Activated B cell treated with CpG ODN at 0.5 μM for 24 hours (primary cell): ENCODE results near the gene RIC1. TPM values are rescaled to one million over a fixed set of nuclear protein-coding genes. Genes with fewer than 3 reads are reported as not detected.
"Not testable (repeated sequence)": the region's sequence is repeated elsewhere in the genome, so short reads cannot be mapped to it uniquely, and the experiment has no call there.

Experiments used
- ATAC-seq: fragments of 200-7000 bp; cut with Tn5 transposase; one replicate; pipeline ENCODE4 v1.10.0; 2021; ENCODE audit warnings: low read depth, mild to moderate bottlenecking, moderate library complexity
- CTCF ChIA-PET: fragments of 350-600 bp; sonication (Branson Sonifier 250); formaldehyde crosslinking; loops from one replicate; lab custom pipeline; 2021; ENCODE audit warnings: antibody characterized with exemption; lab: Charles Lee
- POLR2A ChIA-PET: fragments of 350-600 bp; sonication (Branson Sonifier 250); formaldehyde crosslinking; loops from one replicate; lab custom pipeline; 2021; ENCODE audit warnings: antibody characterized with exemption; lab: Charles Lee
- DNase-seq: peaks from one replicate; pipeline ENCODE4 v3.0.0; 2022
- H3K27ac Mint-ChIP-seq: one replicate; pipeline ENCODE4 v1.8.0; 2020; ENCODE audit warnings: mixed read lengths
- H3K27me3 Mint-ChIP-seq: one replicate; pipeline ENCODE4 v1.8.0; 2021; ENCODE audit warnings: mixed read lengths
- H3K36me3 Mint-ChIP-seq: one replicate; pipeline ENCODE4 v1.8.0; 2021; ENCODE audit warnings: low read depth, mixed read lengths
- H3K4me1 Mint-ChIP-seq: one replicate; pipeline ENCODE4 v1.8.0; 2021; ENCODE audit warnings: mixed read lengths
- H3K4me3 Mint-ChIP-seq: one replicate; pipeline ENCODE4 v1.8.0; 2020; ENCODE audit warnings: mild to moderate bottlenecking, mixed read lengths
- H3K9me3 Mint-ChIP-seq: one replicate; pipeline ENCODE4 v1.8.0; 2020; ENCODE audit warnings: mixed read lengths
- CTCF ChIP-seq: fragments of 200-600 bp; IDR thresholded peaks from one replicate; pipeline ENCODE4 v1.8.0; 2022; ENCODE audit warnings: antibody characterized with exemption, mild to moderate bottlenecking
- intact Hi-C: fragments of 100-400 bp; cut with micrococcal nuclease; formaldehyde crosslinking; loops from one replicate; pipeline ENCODE4 v1.15.1; 2024
- total RNA-seq: library from RNA; stranded (reverse); gene quantifications from 2 replicates; pipeline ENCODE4 v1.2.3, GENCODE V29; 2022

RIC1 gene
- total RNA-seq, 1 donor from 2014 or later, result 85.0 TPM

GRCh38 chr9:5651246-5651645 lies 22.3 kb downstream of the RIC1 start:
- peaks cover 35% of the 10 kb centered on the region for H3K9me3 Mint-ChIP-seq
- POLR2A ChIA-PET, result interaction anchor here (1.0 kb wide), 1 partner anchor 23 kb away, joined by 5 read pairs; no protein-coding TSS in a partner anchor
- no peak overlapping the region for H3K27ac Mint-ChIP-seq
- peaks cover 65% of the 10 kb centered on the region for H3K36me3 Mint-ChIP-seq
- H3K4me1 Mint-ChIP-seq, result peaks cover 39% of the 10 kb centered on the region
- H3K4me3 Mint-ChIP-seq, result no peak overlapping the region
- no peaks in the 10 kb centered on the region for H3K27me3 Mint-ChIP-seq
- ATAC-seq (no peak), DNase-seq (no peak)
- intact Hi-C loops, result no loop called here
- CTCF ChIA-PET, result no interaction called here
- TF ChIP-seq CTCF, result no peak

GRCh38 chr9:5652821-5653220 lies 23.9 kb downstream of the RIC1 start:
- intact Hi-C loops, result no loop called here
- Mint-ChIP-seq H3K36me3 (peaks cover 66% of the 10 kb centered on the region), H3K4me1 (peaks cover 33% of the 10 kb centered on the region), H3K27me3 (no peaks in the 10 kb centered on the region), H3K27ac (no peak overlapping the region), H3K4me3 (no peak overlapping the region), H3K9me3 (peaks cover 32% of the 10 kb centered on the region)
- ChIA-PET POLR2A (interaction anchor here (0.7 kb wide), 1 partner anchor 94 kb away, joined by 3 read pairs; no protein-coding TSS in a partner anchor), CTCF (no interaction called here)
- no peak for DNase-seq
- no peak for ATAC-seq
- TF ChIP-seq CTCF, result no peak

GRCh38 chr9:5662804-5663203 lies 33.9 kb downstream of the RIC1 start:
- H3K36me3 Mint-ChIP-seq, result peaks cover 92% of the 10 kb centered on the region
- H3K27ac Mint-ChIP-seq, H3K4me3 Mint-ChIP-seq, H3K27me3 Mint-ChIP-seq, DNase-seq, CTCF ChIA-PET, ATAC-seq, intact Hi-C loops: not testable (repeated sequence)
- POLR2A ChIA-PET, result interaction anchor here (1.2 kb wide), 1 partner anchor 34 kb away, joined by 3 read pairs; no protein-coding TSS in a partner anchor
- H3K9me3 Mint-ChIP-seq, result peaks cover 20% of the 10 kb centered on the region
- H3K4me1 Mint-ChIP-seq, result peaks cover 51% of the 10 kb centered on the region

- no peak for DNase-seq
- POLR2A ChIA-PET, result no interaction called here
- ATAC-seq, result no peak
- Mint-ChIP-seq H3K27me3 (no peaks in the 10 kb centered on the region), H3K27ac (no peak overlapping the region), H3K9me3 (peaks cover 16% of the 10 kb centered on the region), H3K4me1 (peaks cover 66% of the 10 kb centered on the region), H3K4me3 (no peak overlapping the region), H3K36me3 (peaks cover 88% of the 10 kb centered on the region)
- intact Hi-C loops, result loop anchor here (5.0 kb wide), 1 partner anchor 33 kb away; no protein-coding TSS in a partner anchor
- CTCF ChIA-PET, result no interaction called here
- TF ChIP-seq CTCF, result no peak
Measured at GRCh38 chr9:5665059-5665458, 36.2 kb downstream of the RIC1 start.

GRCh38 chr9:5667391-5667790 lies 38.5 kb downstream of the RIC1 start:
- Mint-ChIP-seq H3K4me1 (peaks cover 67% of the 10 kb centered on the region), H3K4me3 (no peak overlapping the region), H3K36me3 (peaks cover 72% of the 10 kb centered on the region), H3K27ac (no peak overlapping the region), H3K27me3 (no peaks in the 10 kb centered on the region), H3K9me3 (peaks cover 10% of the 10 kb centered on the region)
- no peak for TF ChIP-seq CTCF
- DNase-seq (no peak), ATAC-seq (no peak)
- ChIA-PET CTCF (interaction anchor here (0.6 kb wide), 1 partner anchor 69 kb away, joined by 3 read pairs; no protein-coding TSS in a partner anchor), POLR2A (interaction anchor here (0.6 kb wide), 1 partner anchor 38 kb away, joined by 3 read pairs; the partner anchor contains the start of gene RIC1)
- intact Hi-C loops, result loop anchor here (5.0 kb wide), 1 partner anchor 35 kb away; no protein-coding TSS in a partner anchor
